Gastroesophageal sphincter (tissue), 3 donors: Measurements from ENCODE around the gene SLC2A9.

Experiments used
- POLR2A ChIP-seq, 2 donors: fragments of 450-650 bp; IDR thresholded peaks; one replicate each; pipeline ENCODE4 v1.6.1; 2017; ENCODE audit warnings: antibody characterized with exemption in 2 of 2, mild to moderate bottlenecking in 2 of 2, moderate library complexity in 1 of 2
- POLR2AphosphoS5 ChIP-seq: sonication (generic); formaldehyde crosslinking; IDR thresholded peaks from one replicate; pipeline ENCODE4 v1.6.1; 2017; ENCODE audit warnings: antibody characterized with exemption
- TF ChIP-seq, protein P1 (sequence below), 4 experiments: fragments of 200-600 bp in 2 of 4; fragments of 450-650 bp in 2 of 4; sonication (generic) in 1 of 4; IDR thresholded peaks; one replicate each; pipeline ENCODE4 v1.5.1; 2017 to 2019; ENCODE audit warnings: antibody characterized with exemption in 4 of 4, mild to moderate bottlenecking in 2 of 4, moderate library complexity in 2 of 4

DNA sequence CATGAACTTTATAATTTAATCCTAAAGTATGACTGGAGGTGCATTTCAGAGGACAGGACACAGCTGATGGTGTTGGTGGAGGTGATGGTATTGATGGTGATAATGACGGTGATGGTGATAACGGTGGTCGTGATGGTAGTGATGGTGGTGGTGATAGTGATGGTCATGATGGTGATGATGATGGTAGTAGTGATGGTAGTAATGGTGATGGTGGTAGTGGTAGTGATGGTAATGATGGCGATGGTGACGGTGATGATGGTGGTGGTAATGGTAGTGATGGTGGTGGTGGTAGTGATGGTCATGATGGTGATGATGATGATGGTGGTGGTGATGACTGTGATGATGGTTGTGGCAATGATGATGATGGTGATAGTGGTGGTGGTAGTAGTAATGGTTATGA, 40.4 kb downstream of the SLC2A9 start:
- TF ChIP-seq, protein P1, sequence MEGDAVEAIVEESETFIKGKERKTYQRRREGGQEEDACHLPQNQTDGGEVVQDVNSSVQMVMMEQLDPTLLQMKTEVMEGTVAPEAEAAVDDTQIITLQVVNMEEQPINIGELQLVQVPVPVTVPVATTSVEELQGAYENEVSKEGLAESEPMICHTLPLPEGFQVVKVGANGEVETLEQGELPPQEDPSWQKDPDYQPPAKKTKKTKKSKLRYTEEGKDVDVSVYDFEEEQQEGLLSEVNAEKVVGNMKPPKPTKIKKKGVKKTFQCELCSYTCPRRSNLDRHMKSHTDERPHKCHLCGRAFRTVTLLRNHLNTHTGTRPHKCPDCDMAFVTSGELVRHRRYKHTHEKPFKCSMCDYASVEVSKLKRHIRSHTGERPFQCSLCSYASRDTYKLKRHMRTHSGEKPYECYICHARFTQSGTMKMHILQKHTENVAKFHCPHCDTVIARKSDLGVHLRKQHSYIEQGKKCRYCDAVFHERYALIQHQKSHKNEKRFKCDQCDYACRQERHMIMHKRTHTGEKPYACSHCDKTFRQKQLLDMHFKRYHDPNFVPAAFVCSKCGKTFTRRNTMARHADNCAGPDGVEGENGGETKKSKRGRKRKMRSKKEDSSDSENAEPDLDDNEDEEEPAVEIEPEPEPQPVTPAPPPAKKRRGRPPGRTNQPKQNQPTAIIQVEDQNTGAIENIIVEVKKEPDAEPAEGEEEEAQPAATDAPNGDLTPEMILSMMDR (IDR thresholded peaks at IDR 0.05): no peak
- no peak for TF ChIP-seq POLR2AphosphoS5
- TF ChIP-seq POLR2A (IDR thresholded peaks at IDR 0.05): no peak
